ENCODE data around the gene NDFIP1.
"Not testable (repeated sequence)": the region's sequence is repeated elsewhere in the genome, so short reads cannot be mapped to it uniquely, and the experiment has no call there.

Gene NDFIP1

DNA sequence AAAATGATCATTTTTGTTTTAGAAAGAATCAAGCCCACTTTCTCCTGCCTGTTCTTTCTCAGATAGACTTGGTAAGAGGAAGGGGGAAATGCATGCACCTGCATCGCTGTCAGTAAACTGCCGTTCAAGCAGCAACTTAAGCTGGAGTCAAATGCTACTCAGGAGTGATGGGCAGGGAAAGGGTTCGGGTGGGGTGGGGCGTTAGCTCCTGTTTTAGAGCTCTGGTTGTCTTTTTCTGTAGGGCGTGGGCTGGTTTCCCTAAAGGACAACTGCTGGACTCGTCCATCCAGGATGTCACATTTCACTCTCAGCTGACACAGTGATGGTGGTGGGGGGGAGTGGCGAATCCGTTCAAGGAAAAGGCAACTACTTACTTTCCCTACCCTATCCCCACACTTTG, 75.0 kb downstream of the NDFIP1 start:
- no peak for DNase-seq (ENCODE audit: low spot score)
- FAIRE-seq = no peak

DNA sequence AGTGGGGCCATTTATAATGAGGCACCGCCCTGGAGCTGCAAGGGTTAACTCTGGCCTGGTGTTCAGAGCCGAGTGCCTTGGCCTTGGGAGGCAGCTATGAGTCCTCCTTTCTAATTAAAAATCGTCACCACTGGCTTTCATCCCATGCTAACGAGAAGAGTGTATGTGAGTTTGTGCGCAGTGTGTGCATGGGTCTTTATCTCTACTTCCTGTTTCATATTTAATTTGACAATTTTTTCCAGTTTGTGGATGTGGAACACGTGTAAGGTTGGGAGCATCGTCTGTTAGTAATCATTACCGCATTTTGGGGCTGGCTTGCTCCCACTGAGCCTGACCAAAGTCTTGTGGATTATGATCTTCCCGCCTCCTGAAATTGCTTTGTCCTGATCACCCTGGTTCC, 76.4 kb downstream of the NDFIP1 start:
- FAIRE-seq = no peak
- no peak for DNase-seq (ENCODE audit: low spot score)

DNA sequence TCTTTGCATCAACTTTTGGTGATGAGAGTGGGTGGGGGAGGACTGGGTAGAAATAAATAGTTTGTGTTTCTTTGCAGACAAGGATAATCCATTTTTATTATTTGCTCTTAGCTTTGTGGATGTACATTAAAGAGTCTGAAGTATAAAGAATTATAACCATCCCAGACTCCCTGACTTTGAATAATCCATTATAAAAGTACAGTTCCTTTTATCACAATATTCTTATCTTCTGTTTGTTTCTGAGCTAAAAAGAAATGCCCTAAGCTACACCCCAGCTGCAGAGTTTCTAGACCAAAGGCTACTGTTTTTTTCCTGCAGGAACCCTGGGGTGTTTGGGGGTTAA, 77.9 kb downstream of the NDFIP1 start:
- no peak for FAIRE-seq
- no peak for DNase-seq (ENCODE audit: low spot score)

DNA sequence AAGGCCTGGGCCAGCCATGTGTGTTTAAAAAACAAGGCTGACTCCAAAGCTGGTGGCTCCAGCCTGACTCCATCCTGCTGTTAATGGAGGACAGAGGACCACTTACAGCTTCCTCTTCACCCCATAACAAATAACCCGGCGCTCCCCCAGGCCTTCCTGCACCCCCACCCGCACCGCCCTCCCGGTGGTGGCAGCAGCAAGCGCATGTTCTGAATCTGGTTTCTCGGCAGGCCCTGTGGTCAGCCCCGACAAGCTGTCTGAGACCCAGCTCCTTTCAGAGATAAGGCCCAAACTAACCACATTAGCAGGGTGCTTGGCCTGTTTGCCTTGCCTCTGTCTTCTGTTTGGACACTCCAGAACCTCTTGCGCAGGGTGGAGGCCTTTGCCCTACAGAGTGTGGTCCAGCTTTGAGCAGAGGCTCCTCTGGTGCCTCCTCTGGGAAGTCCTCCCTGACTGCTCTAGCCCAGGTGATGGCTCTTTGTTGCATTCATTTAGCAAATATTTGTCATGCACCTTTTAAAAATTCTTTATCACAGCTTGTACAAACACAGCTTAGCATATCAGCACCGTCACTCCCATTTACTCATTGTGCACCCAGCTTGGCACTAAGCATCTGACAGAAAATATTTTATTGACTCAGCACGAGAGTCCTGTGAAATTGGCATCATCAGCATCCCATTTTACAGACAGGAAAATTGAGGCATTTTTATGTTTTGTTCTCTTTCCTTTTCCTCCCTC, 78.4 kb downstream of the NDFIP1 start:
- DNase-seq (ENCODE audit: low spot score) = no peak
- no peak for FAIRE-seq

DNA sequence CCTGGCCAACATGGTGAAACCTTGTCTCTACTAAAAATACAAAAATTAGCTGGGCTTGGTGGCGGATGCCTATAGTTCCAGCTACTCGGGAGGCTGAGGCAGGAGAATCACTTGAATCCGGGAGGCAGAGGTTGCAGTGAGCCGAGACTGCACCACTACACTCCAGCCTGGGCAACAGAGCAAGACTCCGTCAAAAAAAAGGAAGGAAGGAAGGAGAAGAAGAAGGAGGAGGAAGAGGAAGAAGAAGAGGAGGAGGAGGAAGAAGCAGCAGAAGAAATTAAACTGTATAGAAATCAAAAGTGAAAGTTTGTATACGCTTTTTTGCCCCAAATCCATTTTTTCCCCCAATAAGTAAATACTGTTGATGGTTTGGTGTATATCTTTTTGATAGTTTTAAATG, 80.1 kb downstream of the NDFIP1 start:
- not testable (repeated sequence) for FAIRE-seq; DNase-seq (ENCODE audit: low spot score)

DNA sequence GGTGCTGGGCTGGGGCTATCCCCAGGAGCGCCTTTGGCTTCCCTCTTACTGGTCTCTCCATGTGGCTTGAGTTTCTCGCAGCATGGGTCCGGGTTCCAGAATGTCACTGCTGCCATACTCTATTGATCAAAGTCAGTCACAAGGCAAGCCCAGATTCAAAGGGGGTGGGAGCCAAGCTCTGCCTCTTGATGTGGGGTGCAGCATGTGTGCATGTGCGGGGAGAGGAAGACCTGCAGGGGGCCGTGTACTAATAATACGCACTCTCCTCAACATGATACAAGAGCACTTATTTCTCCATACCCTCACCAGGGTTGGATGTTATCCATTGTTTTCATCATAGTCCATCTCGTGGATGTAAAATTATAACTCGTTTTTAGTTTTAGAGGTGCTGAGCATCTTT, 81.2 kb downstream of the NDFIP1 start:
- FAIRE-seq = no peak

DNA sequence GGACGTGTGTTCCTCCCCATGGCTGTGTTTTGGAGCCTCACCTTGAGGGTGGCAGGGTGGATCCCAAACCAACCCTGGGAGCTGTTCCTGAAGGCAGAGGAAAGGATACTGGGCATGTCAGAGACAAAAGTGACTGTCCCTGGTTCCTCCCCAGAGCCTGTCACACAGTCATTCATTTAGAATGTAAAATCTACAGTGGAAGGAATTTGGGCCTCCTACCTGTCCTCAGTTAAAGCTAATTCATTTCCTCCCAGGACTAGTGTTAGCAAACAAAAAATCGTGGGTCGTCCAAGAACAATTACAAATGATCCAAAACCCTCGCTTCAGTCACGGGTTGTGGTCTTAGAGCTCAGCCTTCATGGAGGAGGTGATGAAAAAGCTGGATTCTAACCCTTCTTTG, 83.2 kb downstream of the NDFIP1 start:
- DNase-seq (ENCODE audit: low spot score) = no peak
- no peak for FAIRE-seq

More for the DNA sequence above, 81.2 kb downstream of the NDFIP1 start:
- DNase-seq (ENCODE audit: low spot score) = no peak

DNA sequence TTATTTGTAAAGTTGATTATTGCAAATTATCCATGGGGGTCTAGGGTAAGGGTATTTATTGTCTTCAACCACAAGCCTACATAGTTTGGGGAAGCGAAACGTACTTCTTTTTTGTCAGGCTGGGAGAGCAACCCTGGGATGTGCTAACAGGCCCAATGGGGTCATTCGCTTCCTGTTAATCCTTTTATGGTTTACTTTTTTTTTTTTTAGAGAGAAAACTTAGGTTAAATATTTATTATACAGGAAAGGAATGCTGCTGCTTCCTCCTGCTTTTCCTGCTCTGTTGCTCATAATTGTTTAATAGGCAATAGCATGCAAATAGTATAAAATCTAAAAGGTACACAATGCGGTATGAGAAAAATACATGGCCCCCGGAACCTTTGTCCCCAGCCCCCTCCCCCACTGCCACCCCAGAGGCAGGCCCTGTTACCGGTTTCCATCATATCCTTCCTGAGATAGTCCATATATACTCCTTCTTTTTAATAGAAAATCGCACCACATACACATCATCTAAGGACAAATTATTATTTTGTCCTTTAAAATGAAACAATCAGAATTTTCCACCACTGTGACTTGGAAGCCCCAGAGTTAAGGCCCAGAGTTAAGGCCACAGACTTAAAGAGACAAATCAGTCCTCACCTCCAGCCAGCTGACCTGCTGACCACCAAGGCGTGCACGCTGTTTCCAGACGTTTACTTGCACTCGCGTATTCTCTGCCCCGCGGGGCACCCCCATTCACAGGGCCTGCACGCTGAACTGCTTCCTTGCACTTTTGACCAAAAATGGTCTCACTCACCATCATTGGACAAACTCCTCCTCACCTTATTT, 83.9 kb downstream of the NDFIP1 start:
- no peak for DNase-seq (ENCODE audit: low spot score)
- FAIRE-seq = no peak

DNA sequence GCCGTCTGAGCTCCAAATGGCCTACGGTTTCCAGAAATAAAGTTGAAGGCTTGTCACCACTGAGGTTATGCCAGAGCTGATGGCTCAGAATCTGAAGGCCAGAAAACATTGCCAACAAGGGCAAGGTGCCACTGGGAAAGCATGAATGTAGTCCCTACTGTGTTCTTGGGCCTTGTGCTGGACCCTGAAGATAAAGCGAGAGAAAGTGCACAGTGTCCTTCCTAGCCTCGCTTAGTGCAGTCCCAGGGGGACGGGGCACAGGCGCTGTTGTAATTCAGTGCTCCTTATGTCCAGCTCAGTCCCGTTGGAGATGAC, 84.5 kb downstream of the NDFIP1 start:
- DNase-seq (ENCODE audit: low spot score) (no peak), FAIRE-seq (no peak)

DNA sequence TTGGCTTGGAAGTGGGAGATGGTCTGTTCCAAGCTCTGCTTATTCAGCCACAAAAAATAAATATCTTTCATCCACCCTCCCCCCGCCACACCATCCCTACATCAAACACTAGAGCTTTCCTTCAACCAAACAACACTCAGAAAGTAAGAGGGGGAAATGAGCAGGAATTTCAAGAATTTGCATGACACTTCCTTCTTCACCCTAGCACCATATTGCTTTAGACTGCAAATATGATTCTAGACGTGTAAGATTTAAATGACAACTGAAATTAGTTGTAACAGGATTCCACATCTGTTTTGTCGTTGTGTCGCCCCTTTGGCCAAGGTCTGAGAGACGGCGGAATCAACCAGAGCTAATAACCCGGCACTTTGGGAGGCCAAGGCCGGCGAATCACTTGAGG, 88.5 kb downstream of the NDFIP1 start:
- DNase-seq (ENCODE audit: low spot score) = no peak
- FAIRE-seq = no peak

DNA sequence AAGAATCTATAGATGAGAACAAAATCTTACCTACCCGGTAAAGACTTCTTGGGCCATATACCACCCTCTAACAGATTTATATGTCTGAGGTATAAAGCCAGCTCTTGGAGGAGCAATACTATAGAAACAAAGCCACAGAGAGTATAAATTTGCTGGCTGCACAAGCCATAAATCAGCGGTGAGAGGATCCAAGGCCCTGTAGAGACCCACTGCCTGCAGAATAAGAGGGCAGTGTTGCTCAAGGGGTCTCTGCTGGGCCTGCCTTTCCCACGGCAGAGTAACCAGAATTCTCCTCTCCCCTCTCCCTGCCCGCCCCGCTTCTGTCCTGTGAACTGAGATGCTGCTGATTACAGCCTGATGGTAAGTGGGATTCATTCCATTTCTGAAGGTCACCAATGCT, 89.2 kb downstream of the NDFIP1 start:
- DNase-seq (ENCODE audit: low spot score) (no peak), FAIRE-seq (no peak)

DNA sequence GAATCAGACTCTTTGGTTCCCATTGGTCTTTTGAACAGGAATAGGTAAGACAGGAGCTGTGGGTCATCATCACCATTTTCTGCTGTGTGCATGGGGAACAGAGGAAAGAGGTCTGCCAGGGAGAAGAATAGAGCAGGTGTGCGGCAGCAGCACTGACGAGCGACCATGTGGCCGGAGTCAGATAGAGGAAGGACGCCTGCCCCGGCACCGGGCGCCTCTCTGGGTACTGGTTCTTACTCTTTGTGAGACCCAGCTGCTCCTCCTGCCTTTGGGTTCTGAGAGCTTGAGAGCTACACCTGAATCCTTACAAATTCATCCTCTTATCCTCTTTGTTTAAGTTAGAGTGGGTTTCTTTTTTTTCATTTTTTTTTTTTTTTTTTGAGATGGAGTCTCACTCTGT, 90.8 kb downstream of the NDFIP1 start:
- no peak for DNase-seq (ENCODE audit: low spot score)
- FAIRE-seq = no peak

DNA sequence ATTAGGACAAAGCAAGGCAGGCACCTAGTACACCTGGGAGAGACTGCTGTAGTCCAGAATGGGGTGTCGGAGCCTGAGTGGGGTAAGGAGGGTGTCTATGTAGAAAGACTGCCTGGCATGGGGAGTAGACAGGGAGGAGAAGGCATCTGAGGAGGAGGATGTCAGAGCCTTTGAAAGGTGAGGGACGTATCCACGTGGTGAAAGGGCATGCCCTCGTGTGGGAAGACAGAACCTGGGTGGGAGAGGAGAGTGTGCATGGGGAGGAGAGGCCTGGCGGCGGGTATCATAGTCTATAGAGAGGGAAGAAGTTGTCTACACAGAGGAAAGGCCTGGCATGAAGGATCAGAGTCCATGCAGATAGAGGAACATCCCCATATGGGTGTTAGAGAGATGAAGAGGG, 91.8 kb downstream of the NDFIP1 start:
- DNase-seq (ENCODE audit: low spot score) (no peak), FAIRE-seq (no peak)

DNA sequence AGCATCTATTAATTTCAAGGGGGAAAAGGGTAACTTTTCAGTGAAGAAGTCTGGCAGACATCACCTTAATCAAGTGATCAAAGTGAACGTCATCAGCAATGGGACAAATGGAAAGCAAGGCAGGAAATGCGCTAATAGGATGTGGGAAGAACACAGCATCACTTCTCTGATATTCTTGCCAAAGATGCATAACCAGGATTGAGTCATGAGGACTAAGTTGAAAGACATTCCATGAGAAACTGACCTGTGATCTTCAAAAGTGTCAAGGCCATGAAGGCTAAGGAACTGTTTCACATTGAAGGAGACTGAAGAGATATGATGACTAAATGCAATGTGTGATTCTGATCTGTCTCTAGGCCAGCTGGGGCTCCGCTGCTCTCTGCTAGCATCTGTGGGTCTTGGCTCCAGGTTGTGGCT, 92.9 kb downstream of the NDFIP1 start:
- DNase-seq (ENCODE audit: low spot score) (peak; percentile 45), FAIRE-seq (no peak)

DNA sequence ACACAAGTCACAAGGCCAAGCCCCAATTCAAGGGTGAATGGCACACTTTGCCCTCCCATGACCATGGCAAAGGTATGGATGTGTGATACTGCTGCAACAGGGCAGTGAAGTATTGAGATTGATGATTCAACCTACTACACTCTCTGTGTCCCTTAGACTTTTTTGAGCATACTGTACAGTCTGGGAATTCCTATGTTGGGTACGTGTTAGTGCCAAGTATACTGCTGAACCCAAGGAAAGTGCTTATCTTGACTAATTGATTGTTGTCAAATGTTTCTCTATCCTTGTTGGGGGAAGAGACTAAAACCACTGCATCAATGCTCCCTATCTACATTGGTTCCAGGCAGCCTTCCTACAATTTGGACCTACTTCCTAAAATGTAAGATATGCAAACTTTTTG, 93.7 kb downstream of the NDFIP1 start:
- peak; percentile 29 for DNase-seq (ENCODE audit: low spot score)

More for the DNA sequence above, 93.7 kb downstream of the NDFIP1 start:
- no peak for FAIRE-seq

All from urothelium cell line (cell line).